GM19397 (cell line): ENCODE measurements around the gene STAC3.

Source experiments
- ATAC-seq: cut with Tn5 transposase; IDR thresholded peaks from one replicate; pipeline ENCODE4 v1.9.1; 2021; ENCODE audit warnings: mild to moderate bottlenecking, moderate library complexity; ENCODE audit not compliant: unreplicated experiment

Gene STAC3

GRCh38 chr12:57195611-57196371, 55.2 kb downstream of the STAC3 start:
- ATAC-seq: no peak

- ATAC-seq: no peak
These were observed 55.8 kb downstream of the STAC3 start for GRCh38 chr12:57195186-57195585.

- no peak for ATAC-seq
These were observed 56.7 kb downstream of the STAC3 start for GRCh38 chr12:57194253-57194652.

- no peak for ATAC-seq
These were observed 57.2 kb downstream of the STAC3 start for GRCh38 chr12:57193706-57194245.
